Ishikawa (cell line): ENCODE data around the gene MYRFL.

ENCODE experiments used
- CEBPB ChIP-seq: IDR thresholded peaks from 2 replicates; pipeline ENCODE4 v1.6.1; 2012
- CREB1 ChIP-seq: IDR thresholded peaks from 2 replicates; pipeline ENCODE4 v1.6.1; 2012; ENCODE audit warnings: low read depth
- EGR1 ChIP-seq: IDR thresholded peaks from 2 replicates; pipeline ENCODE4 v1.6.1; 2012
- EP300 ChIP-seq: IDR thresholded peaks from 2 replicates; pipeline ENCODE4 v1.6.1; 2012; ENCODE audit warnings: borderline replicate concordance
- FOXM1 ChIP-seq: IDR thresholded peaks from 2 replicates; pipeline ENCODE4 v1.6.1; 2012; ENCODE audit warnings: low read depth, borderline replicate concordance
- MAX ChIP-seq: IDR thresholded peaks from 2 replicates; pipeline ENCODE4 v1.6.1; 2012
- NFIC ChIP-seq: IDR thresholded peaks from 2 replicates; pipeline ENCODE4 v1.6.1; 2012
- RAD21 ChIP-seq: IDR thresholded peaks from 2 replicates; pipeline ENCODE4 v1.6.1; 2012; ENCODE audit warnings: low read depth
- TAF1 ChIP-seq: IDR thresholded peaks from 2 replicates; pipeline ENCODE4 v1.6.1; 2012; ENCODE audit warnings: low read depth, mild to moderate bottlenecking
- TCF12 ChIP-seq: IDR thresholded peaks from 2 replicates; pipeline ENCODE4 v1.6.1; 2012; ENCODE audit warnings: low read depth
- TEAD4 ChIP-seq: IDR thresholded peaks from 2 replicates; pipeline ENCODE4 v1.6.1; 2012
- USF1 ChIP-seq: IDR thresholded peaks from 2 replicates; pipeline ENCODE4 v1.6.1; 2012
- YY1 ChIP-seq: IDR thresholded peaks from 2 replicates; pipeline ENCODE4 v1.6.1; 2012; ENCODE audit warnings: low read depth
- ZBTB7A ChIP-seq: IDR thresholded peaks from 2 replicates; pipeline ENCODE4 v1.6.1; 2012; ENCODE audit warnings: low read depth
- TF ChIP-seq, protein P1 (sequence below): IDR thresholded peaks from 2 replicates; pipeline ENCODE4 v1.6.1; 2012; ENCODE audit warnings: low read depth, mild to moderate bottlenecking

The MYRFL gene

GRCh38 chr12:69824966-69825560, at the start of gene MYRFL:
TSS of gene MYRFL (plus strand) at chr12:69825227. CDS start at chr12:69825518, 291 bp downstream.
- TF ChIP-seq, protein P1, sequence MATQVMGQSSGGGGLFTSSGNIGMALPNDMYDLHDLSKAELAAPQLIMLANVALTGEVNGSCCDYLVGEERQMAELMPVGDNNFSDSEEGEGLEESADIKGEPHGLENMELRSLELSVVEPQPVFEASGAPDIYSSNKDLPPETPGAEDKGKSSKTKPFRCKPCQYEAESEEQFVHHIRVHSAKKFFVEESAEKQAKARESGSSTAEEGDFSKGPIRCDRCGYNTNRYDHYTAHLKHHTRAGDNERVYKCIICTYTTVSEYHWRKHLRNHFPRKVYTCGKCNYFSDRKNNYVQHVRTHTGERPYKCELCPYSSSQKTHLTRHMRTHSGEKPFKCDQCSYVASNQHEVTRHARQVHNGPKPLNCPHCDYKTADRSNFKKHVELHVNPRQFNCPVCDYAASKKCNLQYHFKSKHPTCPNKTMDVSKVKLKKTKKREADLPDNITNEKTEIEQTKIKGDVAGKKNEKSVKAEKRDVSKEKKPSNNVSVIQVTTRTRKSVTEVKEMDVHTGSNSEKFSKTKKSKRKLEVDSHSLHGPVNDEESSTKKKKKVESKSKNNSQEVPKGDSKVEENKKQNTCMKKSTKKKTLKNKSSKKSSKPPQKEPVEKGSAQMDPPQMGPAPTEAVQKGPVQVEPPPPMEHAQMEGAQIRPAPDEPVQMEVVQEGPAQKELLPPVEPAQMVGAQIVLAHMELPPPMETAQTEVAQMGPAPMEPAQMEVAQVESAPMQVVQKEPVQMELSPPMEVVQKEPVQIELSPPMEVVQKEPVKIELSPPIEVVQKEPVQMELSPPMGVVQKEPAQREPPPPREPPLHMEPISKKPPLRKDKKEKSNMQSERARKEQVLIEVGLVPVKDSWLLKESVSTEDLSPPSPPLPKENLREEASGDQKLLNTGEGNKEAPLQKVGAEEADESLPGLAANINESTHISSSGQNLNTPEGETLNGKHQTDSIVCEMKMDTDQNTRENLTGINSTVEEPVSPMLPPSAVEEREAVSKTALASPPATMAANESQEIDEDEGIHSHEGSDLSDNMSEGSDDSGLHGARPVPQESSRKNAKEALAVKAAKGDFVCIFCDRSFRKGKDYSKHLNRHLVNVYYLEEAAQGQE = no peak
- TF ChIP-seq CREB1 (no peak), TCF12 (no peak), YY1 (no peak), USF1 (no peak), FOXM1 (no peak), NFIC (no peak), TEAD4 (no peak)

DNA sequence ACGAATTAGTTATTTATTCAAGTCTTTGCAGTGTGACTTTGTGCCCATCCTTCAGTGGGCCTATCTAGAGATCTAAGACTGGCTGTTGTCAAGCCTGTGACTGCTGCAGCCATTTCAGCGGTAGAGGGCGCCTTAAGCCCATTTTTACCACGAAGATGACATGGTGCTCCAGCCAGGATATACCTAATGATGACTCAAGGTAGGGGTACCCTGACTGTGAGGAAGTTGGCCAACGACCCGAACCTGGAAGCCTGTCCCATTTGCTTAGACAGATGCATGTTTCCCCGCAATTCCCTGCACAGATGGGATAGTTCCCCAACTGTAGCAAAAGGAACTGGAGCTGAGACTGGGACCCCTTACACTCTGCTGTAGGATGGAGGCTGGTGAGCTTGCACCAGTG, 45.1 kb upstream of the MYRFL start:
- no peak for TF ChIP-seq FOXM1
- TF ChIP-seq RAD21 = peak; percentile 25; the same call in 1 of the 2 replicates
- TF ChIP-seq CREB1 = no peak

GRCh38 chr12:69783365-69783764, 41.7 kb upstream of the MYRFL start:
- TF ChIP-seq ZBTB7A (no peak), USF1 (no peak), EGR1 (no peak), RAD21 (no peak), TAF1 (no peak), YY1 (no peak), TCF12 (no peak), MAX (no peak), NFIC (no peak), TEAD4 (no peak), FOXM1 (no peak), EP300 (no peak), CREB1 (no peak), CEBPB (no peak)
- TF ChIP-seq, protein P1 = no peak

DNA sequence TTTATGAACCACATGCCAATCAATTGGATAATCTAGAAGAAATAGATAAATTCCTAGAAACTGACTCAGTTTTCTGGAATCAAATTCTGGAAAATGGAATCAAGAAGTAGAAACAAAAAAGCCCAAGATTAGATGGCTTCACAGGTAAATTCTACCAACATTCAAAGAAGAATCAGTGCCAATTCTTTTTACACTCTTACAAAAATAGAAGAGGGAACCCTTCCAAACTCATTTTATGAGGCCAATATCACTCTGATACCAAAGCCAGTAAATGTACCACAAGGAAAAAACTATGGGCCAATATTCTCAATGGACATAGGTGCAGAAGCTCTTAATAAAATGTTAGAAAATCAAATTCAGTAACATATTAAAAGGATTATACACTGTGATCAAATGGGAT, 35.7 kb upstream of the MYRFL start:
- TF ChIP-seq TCF12 (no peak), CEBPB (no peak), TEAD4 (no peak), TAF1 (no peak), MAX (no peak), YY1 (no peak), FOXM1 (no peak), USF1 (no peak), EP300 (no peak), CREB1 (no peak), RAD21 (no peak), NFIC (no peak)
- TF ChIP-seq, protein P1 = no peak
